HG03520 (cell line): ENCODE measurements around the gene CRAT.

Experiments used
- ATAC-seq: cut with Tn5 transposase; IDR thresholded peaks from one replicate; pipeline ENCODE4 v1.9.1; 2021; ENCODE audit warnings: mild to moderate bottlenecking, moderate library complexity; ENCODE audit not compliant: unreplicated experiment

Gene CRAT

GRCh38 chr9:129068990-129069861 lies 41.4 kb downstream of the CRAT start:
- ATAC-seq, result no peak

GRCh38 chr9:129068110-129068509 lies 42.5 kb downstream of the CRAT start:
- no peak for ATAC-seq

- no peak for ATAC-seq
These were observed 46.1 kb downstream of the CRAT start for GRCh38 chr9:129064499-129064908.

- ATAC-seq, result no peak
These were observed 47.5 kb downstream of the CRAT start for GRCh38 chr9:129063061-129063460.

GRCh38 chr9:129060991-129061390 lies 49.6 kb downstream of the CRAT start:
- ATAC-seq, result no peak

- ATAC-seq, result no peak
These were observed 50.5 kb downstream of the CRAT start for GRCh38 chr9:129059796-129060785.

GRCh38 chr9:129058965-129059795 lies 51.4 kb downstream of the CRAT start:
- no peak for ATAC-seq

GRCh38 chr9:129054163-129054851 lies 56.3 kb downstream of the CRAT start:
- no peak for ATAC-seq

GRCh38 chr9:129053020-129053419 lies 57.6 kb downstream of the CRAT start:
- no peak for ATAC-seq

GRCh38 chr9:129052592-129052991 lies 58.0 kb downstream of the CRAT start:
- no peak for ATAC-seq
